ENCODE results near the gene MIPOL1. TPM values are rescaled to one million over a fixed set of nuclear protein-coding genes. Genes with fewer than 3 reads are reported as not detected.

The MIPOL1 gene
- total and polyA plus RNA-seq, 10 donors, result 0.50 to 15.5 (median 7.3) TPM

- H3K4me3 ChIP-seq, result no peak overlapping the region
- H3K27me3 ChIP-seq (replicated peaks in 1 of 7), result no peaks in the 10 kb centered on the region
- H3K36me3 ChIP-seq, result no peaks in the 10 kb centered on the region
- intact Hi-C loops (cut with DNase I; ENCODE audit: low total_unique reads), result no loop called here
- no peak for DNase-seq
- 66 to 81% (median 79%) methylated on average over 3 of the region's 3 CpGs for WGBS, 5 donors
- no peaks in the 10 kb centered on the region for H3K9me3 ChIP-seq
- TF ChIP-seq, protein P1, sequence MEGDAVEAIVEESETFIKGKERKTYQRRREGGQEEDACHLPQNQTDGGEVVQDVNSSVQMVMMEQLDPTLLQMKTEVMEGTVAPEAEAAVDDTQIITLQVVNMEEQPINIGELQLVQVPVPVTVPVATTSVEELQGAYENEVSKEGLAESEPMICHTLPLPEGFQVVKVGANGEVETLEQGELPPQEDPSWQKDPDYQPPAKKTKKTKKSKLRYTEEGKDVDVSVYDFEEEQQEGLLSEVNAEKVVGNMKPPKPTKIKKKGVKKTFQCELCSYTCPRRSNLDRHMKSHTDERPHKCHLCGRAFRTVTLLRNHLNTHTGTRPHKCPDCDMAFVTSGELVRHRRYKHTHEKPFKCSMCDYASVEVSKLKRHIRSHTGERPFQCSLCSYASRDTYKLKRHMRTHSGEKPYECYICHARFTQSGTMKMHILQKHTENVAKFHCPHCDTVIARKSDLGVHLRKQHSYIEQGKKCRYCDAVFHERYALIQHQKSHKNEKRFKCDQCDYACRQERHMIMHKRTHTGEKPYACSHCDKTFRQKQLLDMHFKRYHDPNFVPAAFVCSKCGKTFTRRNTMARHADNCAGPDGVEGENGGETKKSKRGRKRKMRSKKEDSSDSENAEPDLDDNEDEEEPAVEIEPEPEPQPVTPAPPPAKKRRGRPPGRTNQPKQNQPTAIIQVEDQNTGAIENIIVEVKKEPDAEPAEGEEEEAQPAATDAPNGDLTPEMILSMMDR (IDR thresholded peaks at IDR 0.05 in 8 of 11, conservative IDR thresholded peaks at IDR 0.05 in 3 of 11), result no peak
- TF ChIP-seq POLR2AphosphoS5 (IDR thresholded peaks at IDR 0.05) (no peak), POLR2A (IDR thresholded peaks at IDR 0.05) (no peak)
- no peak overlapping the region for H3K27ac ChIP-seq
- H3K4me1 ChIP-seq, result no peaks in the 10 kb centered on the region
Observed at GRCh38 chr14:37254411-37254947, 56.7 kb downstream of the MIPOL1 start.

DNA sequence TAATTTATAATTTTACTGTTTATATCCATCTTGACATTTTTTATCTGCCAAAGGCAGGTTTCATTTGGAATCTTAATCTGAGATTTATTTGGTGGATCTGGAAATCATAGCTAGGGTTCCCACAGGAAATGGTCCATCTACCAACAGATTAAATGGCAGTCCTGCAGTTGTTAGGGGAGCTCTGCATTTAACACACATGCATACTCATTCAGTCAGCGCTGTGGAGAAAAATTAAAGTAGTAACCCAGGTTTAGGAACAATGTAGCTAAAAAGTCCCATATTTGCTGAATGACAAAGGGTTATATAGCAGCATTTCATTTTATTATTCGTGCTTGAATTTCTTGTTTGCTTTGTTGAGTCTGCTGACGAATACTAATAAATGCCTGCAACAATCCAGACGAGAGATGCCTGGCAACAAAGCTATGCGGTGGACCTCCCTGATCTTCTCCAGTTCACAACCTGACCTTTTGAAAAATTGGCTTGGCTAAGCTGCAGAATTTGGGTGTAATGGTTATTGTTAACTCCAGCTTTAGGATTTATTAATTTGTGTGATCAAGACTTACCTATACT lies 59.8 kb downstream of the MIPOL1 start:
- TF ChIP-seq POLR2AphosphoS5 (IDR thresholded peaks at IDR 0.05), result no peak
- Histone ChIP-seq H3K36me3 (no peaks in the 10 kb centered on the region), H3K9me3 (no peaks in the 10 kb centered on the region), H3K4me1 (no peaks in the 10 kb centered on the region), H3K27me3 (replicated peaks in 1 of 7) (no peaks in the 10 kb centered on the region), H3K4me3 (no peak overlapping the region), H3K27ac (no peak overlapping the region)
- intact Hi-C loops (cut with DNase I; ENCODE audit: low total_unique reads), result no loop called here
- no peak for DNase-seq
- 87 to 93% (median 90%) methylated on average over 5 of the region's 5 CpGs for WGBS, 5 donors

- Histone ChIP-seq H3K36me3 (no peaks in the 10 kb centered on the region), H3K9me3 (no peaks in the 10 kb centered on the region), H3K4me3 (no peak overlapping the region), H3K27ac (no peak overlapping the region), H3K4me1 (no peaks in the 10 kb centered on the region), H3K27me3 (replicated peaks in 1 of 7) (no peaks in the 10 kb centered on the region)
- DNase-seq, result no peak
- TF ChIP-seq POLR2AphosphoS5 (IDR thresholded peaks at IDR 0.05), result no peak
- TF ChIP-seq, protein P1 (IDR thresholded peaks at IDR 0.05 in 8 of 11, conservative IDR thresholded peaks at IDR 0.05 in 3 of 11), result no peak
- intact Hi-C loops (cut with DNase I; ENCODE audit: low total_unique reads), result no loop called here
- 62 to 85% (median 69%) methylated on average over 2 of the region's 2 CpGs for WGBS, 5 donors
Observed at GRCh38 chr14:37262649-37263048, 64.9 kb downstream of the MIPOL1 start.

DNA sequence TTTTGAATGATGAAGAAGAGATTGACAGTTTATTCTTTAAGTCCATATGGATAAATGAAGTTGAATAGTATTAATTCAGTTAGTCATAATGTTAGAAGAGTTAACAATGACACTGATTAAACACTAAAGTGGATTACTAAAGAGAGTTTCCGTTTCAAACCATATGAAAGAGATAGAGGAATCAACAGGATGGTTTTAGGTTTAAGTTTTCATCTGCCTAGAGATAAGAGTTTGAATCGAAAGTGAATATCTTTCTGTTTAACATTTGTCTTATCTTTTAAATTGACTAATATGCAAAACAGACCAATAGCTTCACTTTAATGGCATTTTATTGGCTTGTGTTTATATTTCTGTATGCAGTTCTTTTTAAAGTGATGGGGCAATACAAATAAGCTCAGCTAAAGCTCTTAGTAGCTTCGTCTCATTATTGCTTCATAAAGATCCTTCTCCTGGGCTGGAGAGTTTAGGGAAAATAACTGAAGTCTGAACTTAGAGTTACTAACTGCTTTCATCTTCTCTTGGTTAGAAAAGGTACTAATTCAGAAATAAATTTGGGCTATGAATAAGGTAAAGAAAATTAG lies 66.0 kb downstream of the MIPOL1 start:
- no peak overlapping the region for H3K27ac ChIP-seq
- no peaks in the 10 kb centered on the region for H3K9me3 ChIP-seq
- H3K4me3 ChIP-seq, result no peak overlapping the region
- H3K36me3 ChIP-seq, result no peaks in the 10 kb centered on the region
- 61 to 73% (median 67%) methylated on average over 3 of the region's 3 CpGs for WGBS, 5 donors
- no peaks in the 10 kb centered on the region for H3K27me3 ChIP-seq (replicated peaks in 1 of 7)
- no peak for DNase-seq
- intact Hi-C loops (cut with DNase I; ENCODE audit: low total_unique reads), result no loop called here
- H3K4me1 ChIP-seq, result no peaks in the 10 kb centered on the region
- TF ChIP-seq, protein P1 (IDR thresholded peaks at IDR 0.05 in 8 of 11, conservative IDR thresholded peaks at IDR 0.05 in 3 of 11), result no peak
- TF ChIP-seq POLR2A (IDR thresholded peaks at IDR 0.05) (no peak), POLR2AphosphoS5 (IDR thresholded peaks at IDR 0.05) (no peak)
